ENCODE measurements around the gene TRIML2.

TRIML2 gene

DNA sequence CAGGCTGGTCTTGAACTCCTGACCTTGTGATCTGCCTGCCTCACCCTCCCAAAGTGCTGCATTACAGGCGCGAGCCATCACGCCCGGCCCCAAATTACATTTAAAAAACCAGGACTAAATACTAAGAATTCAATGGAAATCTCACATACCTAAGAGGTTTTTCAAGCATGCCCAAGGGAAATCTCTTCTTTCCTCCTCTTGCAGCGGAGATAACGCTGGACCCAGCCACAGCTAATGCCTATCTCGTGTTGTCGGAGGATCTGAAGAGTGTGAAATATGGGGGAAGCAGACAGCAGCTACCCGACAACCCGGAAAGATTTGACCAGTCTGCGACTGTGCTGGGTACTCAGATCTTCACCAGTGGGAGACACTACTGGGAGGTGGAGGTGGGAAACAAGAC is 37.2 kb upstream of the TRIML2 start:
- TF ChIP-seq FOXP2 (optimal IDR thresholded peaks at IDR 0.05; ENCODE audit: borderline replicate concordance, extremely low read depth, extremely low read length, insufficient read depth) = no peak
- no peak for TF ChIP-seq POLR2AphosphoS5 (IDR thresholded peaks at IDR 0.05; ENCODE audit: low read depth, low read length)
- TF ChIP-seq TAF1 (IDR thresholded peaks at IDR 0.05; ENCODE audit: borderline replicate concordance, insufficient read depth, low read length) = no peak
- no peak for TF ChIP-seq SIN3A (IDR thresholded peaks at IDR 0.05; ENCODE audit: borderline replicate concordance, insufficient read depth, low read length)

DNA sequence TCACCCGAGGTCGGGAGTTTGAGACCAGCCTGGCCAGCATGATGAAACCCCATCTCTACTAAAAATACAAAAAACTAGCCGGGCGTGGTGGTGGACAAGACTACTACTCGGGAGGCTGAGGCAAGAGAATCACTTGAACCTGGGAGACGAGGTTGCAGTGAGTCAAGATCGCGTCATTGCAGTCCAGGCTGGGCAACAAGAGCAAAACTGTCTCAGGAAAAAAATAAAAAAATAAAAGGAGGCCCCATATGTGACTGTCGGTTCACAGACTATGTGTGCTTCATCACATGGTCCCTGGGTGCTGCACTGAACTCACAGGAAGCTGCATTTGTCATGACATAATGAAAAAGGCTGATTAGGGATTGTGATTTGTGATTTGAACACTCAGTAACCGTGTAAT is 36.2 kb upstream of the TRIML2 start:
- TF ChIP-seq, protein P1, sequence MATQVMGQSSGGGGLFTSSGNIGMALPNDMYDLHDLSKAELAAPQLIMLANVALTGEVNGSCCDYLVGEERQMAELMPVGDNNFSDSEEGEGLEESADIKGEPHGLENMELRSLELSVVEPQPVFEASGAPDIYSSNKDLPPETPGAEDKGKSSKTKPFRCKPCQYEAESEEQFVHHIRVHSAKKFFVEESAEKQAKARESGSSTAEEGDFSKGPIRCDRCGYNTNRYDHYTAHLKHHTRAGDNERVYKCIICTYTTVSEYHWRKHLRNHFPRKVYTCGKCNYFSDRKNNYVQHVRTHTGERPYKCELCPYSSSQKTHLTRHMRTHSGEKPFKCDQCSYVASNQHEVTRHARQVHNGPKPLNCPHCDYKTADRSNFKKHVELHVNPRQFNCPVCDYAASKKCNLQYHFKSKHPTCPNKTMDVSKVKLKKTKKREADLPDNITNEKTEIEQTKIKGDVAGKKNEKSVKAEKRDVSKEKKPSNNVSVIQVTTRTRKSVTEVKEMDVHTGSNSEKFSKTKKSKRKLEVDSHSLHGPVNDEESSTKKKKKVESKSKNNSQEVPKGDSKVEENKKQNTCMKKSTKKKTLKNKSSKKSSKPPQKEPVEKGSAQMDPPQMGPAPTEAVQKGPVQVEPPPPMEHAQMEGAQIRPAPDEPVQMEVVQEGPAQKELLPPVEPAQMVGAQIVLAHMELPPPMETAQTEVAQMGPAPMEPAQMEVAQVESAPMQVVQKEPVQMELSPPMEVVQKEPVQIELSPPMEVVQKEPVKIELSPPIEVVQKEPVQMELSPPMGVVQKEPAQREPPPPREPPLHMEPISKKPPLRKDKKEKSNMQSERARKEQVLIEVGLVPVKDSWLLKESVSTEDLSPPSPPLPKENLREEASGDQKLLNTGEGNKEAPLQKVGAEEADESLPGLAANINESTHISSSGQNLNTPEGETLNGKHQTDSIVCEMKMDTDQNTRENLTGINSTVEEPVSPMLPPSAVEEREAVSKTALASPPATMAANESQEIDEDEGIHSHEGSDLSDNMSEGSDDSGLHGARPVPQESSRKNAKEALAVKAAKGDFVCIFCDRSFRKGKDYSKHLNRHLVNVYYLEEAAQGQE (IDR thresholded peaks at IDR 0.05; ENCODE audit: insufficient read depth in 1 of 2, low read depth in 2 of 2, low read length in 2 of 2) = no peak
- TF ChIP-seq POLR2AphosphoS5 (IDR thresholded peaks at IDR 0.05; ENCODE audit: low read depth, low read length) = no peak
- TF ChIP-seq FOXP2 (optimal IDR thresholded peaks at IDR 0.05; ENCODE audit: borderline replicate concordance, extremely low read depth, extremely low read length, insufficient read depth) = no peak
- TF ChIP-seq SIN3A (IDR thresholded peaks at IDR 0.05; ENCODE audit: borderline replicate concordance, insufficient read depth, low read length) = no peak
- no peak for TF ChIP-seq TAF1 (IDR thresholded peaks at IDR 0.05; ENCODE audit: borderline replicate concordance, insufficient read depth, low read length)

DNA sequence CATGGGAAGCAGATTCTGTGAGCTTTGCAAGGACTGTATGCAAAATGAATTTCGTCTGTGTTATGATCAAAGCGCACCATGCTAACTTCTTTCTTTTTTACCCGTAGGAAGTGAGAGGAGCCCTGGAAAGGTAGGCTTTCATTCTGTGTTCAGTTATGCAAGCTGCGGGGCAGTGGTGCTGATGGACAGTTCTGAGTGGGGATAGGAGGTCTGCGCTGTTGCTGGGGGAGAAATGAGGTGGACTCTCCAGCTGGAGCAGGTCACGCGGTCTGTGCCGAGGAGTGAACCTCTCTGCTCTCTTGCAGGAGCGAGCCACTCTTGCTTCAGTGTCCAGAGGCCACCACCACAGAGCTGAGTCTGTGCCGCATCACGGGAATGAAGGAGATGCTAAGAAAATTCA is 34.3 kb upstream of the TRIML2 start:
- TF ChIP-seq, protein P1 (IDR thresholded peaks at IDR 0.05; ENCODE audit: insufficient read depth in 1 of 2, low read depth in 2 of 2, low read length in 2 of 2) = peak; percentile 46 to 83; a peak in 3 of 4 replicates
- no peak for TF ChIP-seq SIN3A (IDR thresholded peaks at IDR 0.05; ENCODE audit: borderline replicate concordance, insufficient read depth, low read length)
- no peak for TF ChIP-seq POLR2AphosphoS5 (IDR thresholded peaks at IDR 0.05; ENCODE audit: low read depth, low read length)
- no peak for TF ChIP-seq TAF1 (IDR thresholded peaks at IDR 0.05; ENCODE audit: borderline replicate concordance, insufficient read depth, low read length)

DNA sequence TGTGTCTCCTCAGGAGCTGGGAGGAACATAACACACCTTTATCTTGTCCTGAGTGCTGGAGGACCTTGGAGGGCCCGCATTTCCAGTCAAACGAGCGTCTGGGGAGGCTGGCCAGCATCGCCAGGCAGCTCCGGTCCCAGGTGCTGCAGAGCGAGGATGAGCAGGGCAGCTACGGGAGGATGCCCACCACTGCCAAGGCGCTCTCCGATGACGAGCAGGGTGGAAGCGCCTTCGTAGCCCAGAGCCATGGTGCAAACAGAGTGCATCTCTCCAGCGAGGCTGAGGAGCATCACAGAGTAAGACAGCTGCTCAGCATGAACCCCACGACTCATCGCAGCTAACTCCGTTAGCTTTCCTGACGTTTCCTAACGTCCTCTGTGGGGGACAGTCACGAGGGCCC is 30.3 kb upstream of the TRIML2 start:
- no peak for TF ChIP-seq FOXP2 (optimal IDR thresholded peaks at IDR 0.05; ENCODE audit: borderline replicate concordance, extremely low read depth, extremely low read length, insufficient read depth)
- TF ChIP-seq POLR2AphosphoS5 (IDR thresholded peaks at IDR 0.05; ENCODE audit: low read depth, low read length) = no peak
- no peak for TF ChIP-seq SIN3A (IDR thresholded peaks at IDR 0.05; ENCODE audit: borderline replicate concordance, insufficient read depth, low read length)
- TF ChIP-seq, protein P1 (IDR thresholded peaks at IDR 0.05; ENCODE audit: insufficient read depth in 1 of 2, low read depth in 2 of 2, low read length in 2 of 2) = no peak
- no peak for TF ChIP-seq TAF1 (IDR thresholded peaks at IDR 0.05; ENCODE audit: borderline replicate concordance, insufficient read depth, low read length)

DNA sequence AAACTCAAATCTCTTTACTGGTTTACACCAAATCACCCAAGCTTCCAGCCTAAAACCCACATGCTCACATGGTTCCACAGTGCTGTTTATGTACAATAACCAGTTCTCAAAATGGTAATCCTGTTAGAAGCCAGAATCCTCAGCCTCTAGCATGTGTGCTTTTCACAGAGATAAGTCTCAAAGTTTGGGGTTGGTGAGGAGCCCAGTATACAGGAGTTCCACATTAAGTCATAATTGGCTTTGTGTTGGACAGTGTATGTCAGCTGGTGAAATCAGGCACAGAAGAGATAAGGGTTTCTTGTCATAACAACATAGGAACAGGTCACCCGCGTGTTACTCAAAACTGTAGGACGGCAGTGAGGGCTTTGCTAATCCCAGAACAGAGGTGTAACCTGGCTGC is 29.7 kb upstream of the TRIML2 start, which contains the start of gene TRIML1:
Gene TRIML1 (plus strand): TSS at position 301 of the 400 bp plus-strand sequence. CDS start 118 bp downstream, outside the sequence.
- TF ChIP-seq SIN3A (IDR thresholded peaks at IDR 0.05; ENCODE audit: borderline replicate concordance, insufficient read depth, low read length) (no peak), TAF1 (IDR thresholded peaks at IDR 0.05; ENCODE audit: borderline replicate concordance, insufficient read depth, low read length) (no peak), POLR2AphosphoS5 (IDR thresholded peaks at IDR 0.05; ENCODE audit: low read depth, low read length) (no peak), FOXP2 (optimal IDR thresholded peaks at IDR 0.05; ENCODE audit: borderline replicate concordance, extremely low read depth, extremely low read length, insufficient read depth) (no peak)
- TF ChIP-seq, protein P1 (IDR thresholded peaks at IDR 0.05; ENCODE audit: insufficient read depth in 1 of 2, low read depth in 2 of 2, low read length in 2 of 2) = no peak

All from PFSK-1 (cell line).